GM19035 (cell line): Measurements from ENCODE around the gene ARRDC5.
"Not testable (repeated sequence)": the region's sequence is repeated elsewhere in the genome, so short reads cannot be mapped to it uniquely, and the experiment has no call there.

ENCODE experiments used
- ATAC-seq: cut with Tn5 transposase; IDR thresholded peaks from one replicate; pipeline ENCODE4 v1.9.1; 2021; ENCODE audit not compliant: unreplicated experiment

Gene ARRDC5

GRCh38 chr19:4910594-4911281 is 8.0 kb upstream of the ARRDC5 start:
- ATAC-seq: no peak

DNA sequence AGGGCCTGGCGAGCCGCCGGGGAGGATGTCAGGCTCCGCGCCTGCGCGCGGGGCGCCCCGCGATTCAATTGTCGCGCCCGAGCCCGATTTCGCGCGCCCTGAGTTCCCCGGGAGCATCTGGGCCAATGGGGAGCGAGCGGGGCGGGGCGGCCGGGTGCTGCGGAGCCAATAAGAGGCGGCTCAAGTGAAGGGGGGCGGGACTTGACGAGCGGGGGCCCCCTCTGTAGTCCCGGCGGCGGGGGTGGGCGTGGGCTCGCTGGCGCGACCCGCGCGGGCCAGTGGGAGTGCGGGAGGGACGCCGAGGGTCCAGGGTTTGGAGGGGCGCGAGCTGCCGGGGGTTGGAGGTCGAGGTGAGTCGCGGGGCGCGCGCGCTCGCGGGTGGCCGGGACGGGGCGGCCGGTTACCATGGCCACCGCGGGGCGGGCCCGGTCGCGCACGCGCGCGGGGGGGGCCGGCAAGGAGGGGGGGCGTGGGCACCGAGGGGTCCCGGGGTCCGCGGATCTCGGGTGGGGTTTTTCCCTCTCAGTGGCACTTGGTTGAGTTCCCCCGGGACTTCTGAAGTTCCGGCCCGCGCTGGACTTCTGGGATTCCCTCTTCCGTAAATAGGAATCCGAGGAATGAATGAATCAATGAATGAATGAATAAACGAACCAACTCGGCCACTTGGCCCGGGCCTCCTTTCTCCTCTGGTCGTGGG is 7.3 kb upstream of the ARRDC5 start:
- peak; percentile 78 for ATAC-seq

- ATAC-seq: peak; percentile 19
These were observed 6.6 kb upstream of the ARRDC5 start, which contains the start of gene UHRF1 for GRCh38 chr19:4909156-4909896. Gene UHRF1 (plus strand): TSS chr19:4909501. CDS start chr19:4910886, 1,385 bp downstream.

- ATAC-seq: no peak
These were observed 6.1 kb upstream of the ARRDC5 start for GRCh38 chr19:4908781-4909155.

GRCh38 chr19:4908360-4908759 is 5.7 kb upstream of the ARRDC5 start:
- no peak for ATAC-seq

GRCh38 chr19:4906963-4907362 is 4.3 kb upstream of the ARRDC5 start:
- ATAC-seq: no peak

- no peak for ATAC-seq
These were observed 1.8 kb upstream of the ARRDC5 start for GRCh38 chr19:4904481-4904880.

DNA sequence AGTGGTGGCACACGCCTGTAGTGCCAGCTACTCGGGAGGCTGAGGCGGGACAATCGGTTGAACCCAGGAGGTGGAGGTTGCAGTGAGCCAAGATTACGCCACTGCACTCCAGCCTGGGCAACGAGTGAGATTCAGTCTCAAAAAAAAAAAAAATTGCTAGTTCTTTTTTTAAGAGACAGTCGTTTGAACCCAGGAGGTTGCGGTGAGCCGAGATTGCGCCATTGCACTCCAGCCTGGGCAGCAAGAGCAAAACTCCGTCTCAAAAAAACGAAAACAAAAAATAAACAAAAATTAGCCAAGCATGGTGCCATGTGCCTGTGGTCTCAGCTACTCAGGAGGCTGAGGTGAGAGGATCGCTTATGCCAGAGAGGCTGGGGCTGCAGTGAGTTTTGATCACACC is 1.8 kb downstream of the ARRDC5 start:
- not testable (repeated sequence) for ATAC-seq

DNA sequence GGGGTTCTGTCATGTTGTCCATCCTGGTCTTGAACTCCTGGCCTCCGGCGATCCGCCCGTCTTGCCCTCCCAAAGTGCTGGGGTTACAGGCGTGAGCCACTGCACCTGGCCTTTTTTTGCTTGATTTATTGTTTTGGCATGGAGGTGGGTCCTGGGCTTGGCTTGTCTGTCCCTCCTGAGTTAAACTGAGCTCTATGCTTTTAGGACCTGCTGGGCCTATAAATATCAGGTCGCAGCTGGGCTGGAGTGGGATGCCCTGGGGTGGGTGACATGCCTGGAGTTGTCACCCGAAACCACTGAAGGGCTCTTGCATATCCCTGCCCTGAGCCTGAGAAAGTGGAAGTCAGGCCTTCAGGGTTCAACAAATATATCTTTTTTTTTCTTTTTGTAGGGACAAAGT is 5.5 kb downstream of the ARRDC5 start:
- no peak for ATAC-seq

GRCh38 chr19:4896372-4896771 is 6.3 kb downstream of the ARRDC5 start:
- no peak for ATAC-seq

- ATAC-seq: not testable (repeated sequence)
These were observed 9.7 kb downstream of the ARRDC5 start for GRCh38 chr19:4892962-4893361.

DNA sequence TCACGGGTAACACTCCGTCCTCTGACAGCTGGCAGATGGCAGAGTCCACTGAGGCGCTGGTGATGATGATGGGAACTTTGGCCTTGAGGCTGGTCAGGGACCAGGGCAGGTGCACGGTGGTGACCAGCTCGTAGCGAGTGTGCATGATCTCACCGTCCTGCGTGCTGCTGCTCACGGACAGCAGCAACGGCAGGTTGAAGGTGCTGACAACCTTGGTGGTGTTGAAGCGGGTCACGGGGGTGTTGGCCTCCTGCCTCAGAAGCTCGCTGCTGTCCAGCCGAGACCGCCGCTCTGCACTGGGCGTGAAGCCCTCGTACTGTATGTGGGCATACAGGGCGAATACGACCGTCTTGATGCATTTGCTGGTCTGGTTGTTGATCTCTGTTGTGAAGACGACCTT is 11.6 kb downstream of the ARRDC5 start:
- ATAC-seq: no peak

DNA sequence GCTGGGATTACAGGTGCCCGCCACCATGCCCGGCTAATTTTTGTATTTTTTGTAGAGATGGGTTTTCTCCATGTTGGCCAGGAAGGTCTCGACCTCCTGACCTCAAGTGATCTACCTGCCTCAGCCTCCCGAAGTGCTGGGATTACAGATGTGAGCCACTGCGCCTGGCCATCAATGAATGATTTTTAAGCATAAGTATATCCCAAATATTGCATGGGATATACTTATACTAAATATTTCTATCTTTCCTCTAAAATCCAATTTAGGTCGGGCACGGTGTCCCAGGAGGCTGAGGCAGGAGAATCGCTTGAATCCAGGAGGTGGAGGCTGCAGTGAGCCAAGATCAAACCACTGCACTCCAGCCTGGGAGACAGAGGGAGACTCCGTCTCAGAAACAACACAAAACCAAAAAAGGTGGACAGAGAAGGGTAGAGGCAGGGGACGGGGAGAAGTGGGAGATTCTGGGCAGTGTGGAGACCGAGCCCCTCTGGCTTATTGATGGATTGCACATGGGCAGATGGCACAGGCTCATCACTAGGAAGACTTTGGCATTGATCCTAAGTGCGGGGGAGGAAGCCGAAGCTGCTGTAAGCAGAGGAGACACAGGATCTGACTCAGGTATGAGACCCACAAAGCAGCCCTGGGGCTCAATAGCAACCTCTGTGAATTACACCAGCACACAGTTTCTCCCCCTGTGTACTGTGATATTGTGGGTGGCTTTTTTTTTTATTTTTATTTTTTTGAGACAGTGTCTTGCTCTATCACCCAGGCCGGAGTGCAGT is 13.5 kb downstream of the ARRDC5 start:
- ATAC-seq: no peak

GRCh38 chr19:4887803-4888202 is 14.9 kb downstream of the ARRDC5 start:
- not testable (repeated sequence) for ATAC-seq

DNA sequence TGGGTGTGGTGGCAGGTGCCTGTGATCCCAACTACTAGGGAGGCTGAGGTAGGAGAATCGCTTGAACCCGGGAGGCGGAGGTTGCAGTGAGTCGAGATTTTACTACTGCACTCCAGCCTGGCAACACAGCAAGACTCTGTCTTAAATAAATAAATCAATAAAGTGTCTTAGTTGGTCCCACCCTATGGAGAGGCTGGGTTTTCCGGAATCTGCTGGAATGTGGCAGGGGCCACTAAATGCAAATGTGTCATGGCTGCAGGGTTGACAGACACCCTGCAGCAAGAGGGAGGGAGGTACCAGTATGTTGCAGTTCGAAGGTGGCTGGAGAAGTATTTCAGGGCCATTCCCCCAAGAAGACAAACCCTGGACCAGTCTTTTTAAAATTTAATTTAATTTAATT is 17.7 kb downstream of the ARRDC5 start:
- not testable (repeated sequence) for ATAC-seq

GRCh38 chr19:4882874-4883273 is 19.8 kb downstream of the ARRDC5 start:
- ATAC-seq: not testable (repeated sequence)

GRCh38 chr19:4879041-4879440 is 23.7 kb downstream of the ARRDC5 start:
- no peak for ATAC-seq

DNA sequence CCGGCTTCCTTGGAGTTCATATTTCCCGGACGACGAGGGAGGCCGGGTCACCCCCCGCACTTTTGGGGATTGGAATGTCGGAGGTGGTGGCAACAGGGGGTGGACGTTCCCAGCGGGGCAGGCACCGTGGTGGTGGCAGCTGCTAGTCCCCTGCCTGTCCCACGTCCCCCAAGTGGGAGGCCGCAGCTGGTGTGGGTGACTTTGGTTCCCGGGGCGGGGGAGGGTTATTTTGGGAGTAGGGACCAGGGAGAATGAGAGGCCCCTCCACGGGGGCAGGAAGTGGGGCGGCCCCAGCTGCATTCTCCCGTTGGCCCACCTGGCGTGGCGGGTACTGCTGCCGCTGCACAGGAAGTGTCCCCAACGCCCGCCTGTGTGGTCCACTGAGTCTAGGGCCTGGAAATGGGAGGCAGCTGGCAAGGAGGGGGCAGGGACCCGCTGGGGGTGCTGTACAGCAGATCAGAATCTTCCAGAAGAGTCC is 24.2 kb downstream of the ARRDC5 start:
- no peak for ATAC-seq

- ATAC-seq: no peak
These were observed 24.8 kb downstream of the ARRDC5 start for GRCh38 chr19:4877753-4878490.

DNA sequence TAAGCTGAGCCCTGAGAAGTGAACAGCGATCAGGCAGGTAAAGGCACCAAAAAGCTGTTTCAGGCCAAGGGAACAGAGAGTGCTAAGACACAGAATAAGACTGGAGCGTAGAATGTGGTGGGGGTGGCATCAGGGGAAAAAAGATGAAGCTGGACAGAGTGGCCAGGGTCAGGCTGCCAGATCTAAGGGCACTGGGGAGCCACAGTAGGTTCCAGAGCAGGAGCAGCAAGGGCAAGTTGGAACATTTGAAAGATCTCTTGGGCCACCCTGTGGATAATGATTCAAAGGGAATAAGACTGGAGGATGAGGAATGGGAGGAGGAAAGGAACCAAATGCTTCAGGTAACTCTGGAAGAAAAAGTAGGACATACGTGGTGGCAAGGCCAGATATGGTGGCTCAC is 28.8 kb downstream of the ARRDC5 start:
- no peak for ATAC-seq
